Measurements from ENCODE around the gene AFAP1L2.

Gene AFAP1L2

GRCh38 chr10:114370966-114371365 is 33.3 kb downstream of the AFAP1L2 start:
- DNase-seq (ENCODE audit: insufficient read length, low spot score): no peak
- TF ChIP-seq POLR2A (IDR thresholded peaks at IDR 0.05; ENCODE audit: low read depth, low read length): no peak
- no peak for FAIRE-seq

GRCh38 chr10:114370199-114370598 is 34.1 kb downstream of the AFAP1L2 start:
- FAIRE-seq: no peak
- DNase-seq (ENCODE audit: insufficient read length, low spot score): no peak
- no peak for TF ChIP-seq POLR2A (IDR thresholded peaks at IDR 0.05; ENCODE audit: low read depth, low read length)

GRCh38 chr10:114368057-114368391 is 36.3 kb downstream of the AFAP1L2 start:
- no peak for FAIRE-seq
- TF ChIP-seq POLR2A (IDR thresholded peaks at IDR 0.05; ENCODE audit: low read depth, low read length): no peak
- no peak for DNase-seq (ENCODE audit: insufficient read length, low spot score)

- DNase-seq (ENCODE audit: insufficient read length, low spot score): no peak
- no peak for TF ChIP-seq POLR2A (IDR thresholded peaks at IDR 0.05; ENCODE audit: low read depth, low read length)
- FAIRE-seq: no peak
Observed at GRCh38 chr10:114367351-114368056, 36.8 kb downstream of the AFAP1L2 start.

GRCh38 chr10:114364726-114365125 is 39.6 kb downstream of the AFAP1L2 start:
- FAIRE-seq (no peak), DNase-seq (ENCODE audit: insufficient read length, low spot score) (no peak)
- no peak for TF ChIP-seq POLR2A (IDR thresholded peaks at IDR 0.05; ENCODE audit: low read depth, low read length)

GRCh38 chr10:114363745-114364454 is 40.4 kb downstream of the AFAP1L2 start:
- FAIRE-seq (no peak), DNase-seq (ENCODE audit: insufficient read length, low spot score) (no peak)
- TF ChIP-seq POLR2A (IDR thresholded peaks at IDR 0.05; ENCODE audit: low read depth, low read length): no peak

- no peak for TF ChIP-seq POLR2A (IDR thresholded peaks at IDR 0.05; ENCODE audit: low read depth, low read length)
- FAIRE-seq (no peak), DNase-seq (ENCODE audit: insufficient read length, low spot score) (no peak)
Observed at GRCh38 chr10:114362826-114363355, 41.4 kb downstream of the AFAP1L2 start.

- DNase-seq (ENCODE audit: insufficient read length, low spot score) (no peak), FAIRE-seq (no peak)
- no peak for TF ChIP-seq POLR2A (IDR thresholded peaks at IDR 0.05; ENCODE audit: low read depth, low read length)
Observed at GRCh38 chr10:114359953-114360345, 44.4 kb downstream of the AFAP1L2 start.

- DNase-seq (ENCODE audit: insufficient read length, low spot score) (no peak), FAIRE-seq (no peak)
- TF ChIP-seq POLR2A (IDR thresholded peaks at IDR 0.05; ENCODE audit: low read depth, low read length): no peak
Observed at GRCh38 chr10:114359041-114359952, 45.0 kb downstream of the AFAP1L2 start.

GRCh38 chr10:114357515-114357996 is 46.7 kb downstream of the AFAP1L2 start:
- DNase-seq (ENCODE audit: insufficient read length, low spot score) (no peak), FAIRE-seq (no peak)
- TF ChIP-seq POLR2A (IDR thresholded peaks at IDR 0.05; ENCODE audit: low read depth, low read length): no peak

GRCh38 chr10:114356751-114357514 is 47.4 kb downstream of the AFAP1L2 start:
- no peak for FAIRE-seq
- no peak for DNase-seq (ENCODE audit: insufficient read length, low spot score)
- no peak for TF ChIP-seq POLR2A (IDR thresholded peaks at IDR 0.05; ENCODE audit: low read depth, low read length)

- no peak for FAIRE-seq
- no peak for TF ChIP-seq POLR2A (IDR thresholded peaks at IDR 0.05; ENCODE audit: low read depth, low read length)
- DNase-seq (ENCODE audit: insufficient read length, low spot score): no peak
Observed at GRCh38 chr10:114356126-114356525, 48.2 kb downstream of the AFAP1L2 start.

- DNase-seq (ENCODE audit: insufficient read length, low spot score) (no peak), FAIRE-seq (no peak)
- TF ChIP-seq POLR2A (IDR thresholded peaks at IDR 0.05; ENCODE audit: low read depth, low read length): no peak
Observed at GRCh38 chr10:114353383-114353782, 50.9 kb downstream of the AFAP1L2 start.
